ENCODE data around the gene AZIN2.
"Not testable (repeated sequence)": the region's sequence is repeated elsewhere in the genome, so short reads cannot be mapped to it uniquely, and the experiment has no call there.

Gene AZIN2

DNA sequence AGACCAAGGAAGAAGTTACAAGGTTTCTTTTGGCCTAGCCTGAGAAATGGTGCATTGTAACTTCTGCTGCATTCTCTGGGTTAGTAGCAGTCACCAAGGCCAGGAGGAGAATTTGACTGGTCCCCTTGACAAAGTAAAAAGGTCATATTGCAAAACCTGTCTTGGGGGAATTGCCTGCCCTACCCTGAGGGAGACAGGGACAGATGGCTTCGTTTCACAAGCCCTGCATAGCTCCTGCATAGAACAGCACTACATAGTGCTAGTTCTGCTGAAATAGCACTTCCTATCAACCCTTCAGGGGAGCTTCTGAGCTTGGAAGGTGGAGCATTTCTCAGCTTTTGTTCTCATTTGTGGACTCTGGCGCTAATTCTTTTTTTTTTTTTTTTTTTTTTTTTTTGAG, 23.9 kb upstream of the AZIN2 start:
- no peak for DNase-seq (ENCODE audit: low read depth)

DNA sequence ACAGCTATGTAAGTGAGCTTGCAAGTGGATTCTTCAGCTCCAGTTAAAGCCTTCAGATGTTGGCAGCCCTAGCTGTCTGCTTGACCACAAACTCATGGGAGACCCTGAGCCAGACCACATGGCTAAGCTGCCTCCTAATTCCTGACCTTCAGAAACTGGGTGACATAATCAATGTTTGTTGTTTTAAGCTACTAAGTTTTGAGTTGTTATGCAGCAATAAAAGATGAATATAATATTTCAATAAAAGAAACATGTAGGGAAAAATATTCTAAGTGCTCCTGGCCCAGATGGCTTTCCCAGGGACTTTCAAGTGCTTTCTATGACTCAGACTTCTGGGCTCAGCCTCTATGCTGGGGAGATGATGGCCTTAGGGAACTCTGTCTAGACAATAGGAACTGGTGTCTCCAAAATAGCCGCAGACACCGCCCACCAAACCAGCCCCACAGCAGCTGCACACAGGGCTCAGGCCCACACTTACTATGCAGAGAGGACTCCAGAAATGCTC, 20.3 kb upstream of the AZIN2 start:
- peak; percentile 98 for DNase-seq (ENCODE audit: low read depth)

DNA sequence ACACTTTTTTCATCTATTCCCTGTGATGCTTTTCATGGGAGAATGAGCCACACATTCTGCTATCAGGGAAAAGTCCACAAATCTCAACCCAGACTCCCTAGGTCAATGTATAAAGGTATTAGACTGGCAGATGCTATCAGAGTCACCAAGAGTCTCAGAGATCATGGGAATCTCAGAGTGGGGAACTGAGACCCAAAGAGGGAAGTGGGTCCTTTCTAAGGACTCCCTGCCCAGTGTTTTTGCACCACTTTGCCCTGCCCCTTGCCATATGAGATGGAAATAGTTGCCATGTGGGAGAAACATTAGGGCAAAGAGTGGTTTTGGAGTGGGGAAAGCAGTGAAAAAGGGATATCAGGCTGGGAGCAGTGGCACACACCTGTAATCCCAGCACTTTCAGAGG, 19.1 kb upstream of the AZIN2 start:
- no peak for DNase-seq (ENCODE audit: low read depth)

DNA sequence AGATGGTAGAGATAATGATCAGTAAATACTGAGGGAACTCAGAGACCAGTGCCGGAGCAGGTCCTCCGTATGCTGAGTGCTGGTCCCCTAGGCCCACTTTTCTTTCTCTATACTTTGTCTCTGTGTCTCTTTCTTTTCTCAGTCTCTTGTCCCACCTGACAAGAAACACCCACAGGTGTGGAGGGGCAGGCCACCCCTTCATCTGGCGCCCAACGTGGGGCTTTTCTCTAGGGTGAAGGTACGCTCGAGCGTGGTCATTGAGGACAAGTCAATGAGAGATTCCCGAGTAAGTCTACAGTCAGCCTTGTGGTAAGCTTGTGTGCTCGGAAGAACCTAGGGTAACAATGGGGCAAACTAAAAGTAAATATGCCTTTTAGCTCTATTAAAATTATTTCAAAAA, 16.7 kb upstream of the AZIN2 start:
- DNase-seq (ENCODE audit: low read depth): not testable (repeated sequence)

DNA sequence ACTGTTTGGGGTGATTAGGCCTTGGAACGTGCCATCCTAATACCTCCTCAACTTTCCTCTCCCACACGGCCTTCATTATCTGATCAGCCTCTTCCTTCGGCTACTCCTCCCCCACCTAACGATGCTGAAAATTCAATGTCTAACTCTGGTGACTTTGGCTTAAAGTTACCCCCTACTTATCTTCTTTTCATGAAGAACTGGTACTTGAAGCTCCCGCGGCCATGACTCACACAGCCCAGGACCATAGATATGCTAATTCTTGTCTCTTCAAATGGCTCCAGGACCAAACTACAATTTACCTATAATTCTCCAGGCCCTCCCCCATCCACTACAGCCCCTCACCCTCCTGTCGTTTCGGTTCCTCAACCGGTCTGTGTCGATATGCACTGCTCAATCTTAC, 15.7 kb upstream of the AZIN2 start:
- DNase-seq (ENCODE audit: low read depth): no peak

DNA sequence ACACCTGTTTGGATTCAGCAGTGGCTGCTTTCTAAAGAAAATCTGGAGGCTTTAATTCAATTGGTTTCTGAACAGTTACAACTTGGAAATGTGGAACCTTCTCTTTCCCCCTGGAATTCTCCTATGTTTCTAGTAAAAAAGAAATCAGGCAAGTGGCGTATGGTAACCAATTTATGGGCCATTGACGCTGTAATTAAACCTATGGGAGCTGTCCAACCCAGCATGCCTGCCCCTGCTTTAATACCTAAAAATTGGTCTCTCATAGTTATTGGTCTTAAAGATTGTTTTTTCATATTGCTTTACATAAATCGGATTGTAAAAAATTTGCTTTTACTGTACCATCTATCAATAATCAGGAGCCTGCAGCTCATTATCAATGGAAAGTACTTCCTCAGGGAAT, 14.5 kb upstream of the AZIN2 start:
- not testable (repeated sequence) for DNase-seq (ENCODE audit: low read depth)

DNA sequence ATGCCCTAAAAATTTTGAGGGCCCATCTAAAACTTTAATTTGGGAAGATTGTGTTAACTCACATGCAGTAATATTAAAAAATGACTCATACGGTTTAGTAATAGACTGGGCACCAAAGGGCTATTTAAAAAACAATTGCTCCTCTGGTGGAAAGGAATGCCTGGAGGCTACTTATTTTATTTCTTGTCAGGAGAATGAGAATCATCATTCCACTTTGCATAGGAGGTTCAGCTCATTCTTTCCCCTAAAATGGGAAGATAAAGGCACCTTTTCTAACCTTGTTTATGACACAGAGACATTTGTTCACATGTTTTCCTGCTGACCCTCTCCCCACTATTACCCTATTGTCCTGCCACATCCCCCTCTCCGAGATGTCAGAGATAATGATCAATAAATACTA, 12.8 kb upstream of the AZIN2 start:
- not testable (repeated sequence) for DNase-seq (ENCODE audit: low read depth)

DNA sequence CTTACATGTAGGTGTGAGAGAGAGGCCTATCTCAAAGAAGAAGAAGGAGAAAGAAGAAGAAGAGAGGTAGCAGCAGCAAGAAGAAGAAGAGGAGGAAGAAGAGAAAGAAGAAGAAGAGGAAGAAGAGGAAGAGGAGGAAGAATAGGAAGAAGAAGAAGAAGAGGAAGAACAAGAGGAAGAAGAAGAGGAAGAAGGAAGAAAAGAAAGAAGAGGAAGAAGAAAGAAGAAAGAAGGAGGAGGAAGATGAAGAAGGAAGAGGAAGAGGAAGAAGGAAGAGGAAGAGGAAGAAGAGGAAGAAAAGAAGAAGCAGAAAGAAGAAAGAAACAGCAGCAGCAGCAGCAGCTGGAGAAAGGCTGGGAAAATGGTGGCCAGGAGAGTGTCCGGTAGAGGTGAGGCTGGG, 10.3 kb upstream of the AZIN2 start:
- DNase-seq (ENCODE audit: low read depth): no peak

DNA sequence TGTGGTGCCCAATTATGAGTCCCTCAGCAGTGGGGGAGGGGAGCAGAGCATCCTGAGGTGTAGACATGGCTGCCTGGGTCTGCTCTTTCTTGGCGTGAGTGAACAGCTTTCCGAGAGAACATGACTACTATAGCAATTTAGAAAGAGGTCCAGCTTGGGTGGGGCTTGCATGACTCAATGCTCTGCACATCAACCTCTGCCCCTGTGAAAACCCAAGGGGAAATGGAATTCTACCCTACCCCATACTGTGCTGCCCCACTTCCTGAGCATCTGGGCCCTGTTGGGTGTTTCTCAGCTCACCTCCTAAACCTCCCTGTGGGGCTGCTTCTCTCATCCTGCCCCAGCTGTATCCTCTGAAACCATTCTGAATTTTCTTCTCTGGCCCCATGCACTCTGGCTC, 8.2 kb upstream of the AZIN2 start:
- DNase-seq (ENCODE audit: low read depth): peak; percentile 78

DNA sequence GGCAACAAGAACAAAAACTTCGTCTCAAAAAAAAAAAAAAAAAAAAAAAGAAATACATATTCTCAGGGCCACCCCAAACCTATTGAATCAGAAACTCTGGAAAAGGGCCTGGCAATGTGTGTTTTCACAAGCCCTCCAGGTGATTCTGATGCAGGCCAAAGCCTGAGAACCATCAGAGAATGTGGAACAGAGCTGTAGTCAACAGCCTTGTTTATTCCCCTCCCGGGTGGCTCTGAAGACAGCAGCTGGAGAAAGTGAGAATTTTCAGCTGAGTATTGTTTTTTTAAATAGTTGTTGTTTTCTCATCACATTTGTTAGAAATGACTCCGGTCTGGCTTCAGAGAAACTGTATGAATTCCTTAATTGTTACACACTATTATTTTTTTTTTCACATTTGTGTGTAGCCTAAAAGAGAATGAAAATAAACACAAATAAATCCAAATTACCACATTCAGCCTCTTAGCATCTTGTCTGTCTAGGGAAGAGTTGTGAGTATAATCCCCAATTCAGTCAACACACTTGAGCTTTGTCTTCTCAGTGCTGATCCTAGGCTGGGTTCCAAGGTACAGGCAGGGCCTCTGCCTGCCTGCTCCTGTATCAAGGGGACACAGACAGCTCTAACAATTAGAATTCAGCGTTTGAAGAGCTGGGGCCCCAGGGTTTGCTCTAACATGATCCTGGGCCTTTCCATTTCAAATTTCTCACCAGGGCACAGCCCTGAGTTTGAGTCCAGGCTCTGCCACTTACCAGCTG, 6.6 kb upstream of the AZIN2 start:
- DNase-seq (ENCODE audit: low read depth): no peak

DNA sequence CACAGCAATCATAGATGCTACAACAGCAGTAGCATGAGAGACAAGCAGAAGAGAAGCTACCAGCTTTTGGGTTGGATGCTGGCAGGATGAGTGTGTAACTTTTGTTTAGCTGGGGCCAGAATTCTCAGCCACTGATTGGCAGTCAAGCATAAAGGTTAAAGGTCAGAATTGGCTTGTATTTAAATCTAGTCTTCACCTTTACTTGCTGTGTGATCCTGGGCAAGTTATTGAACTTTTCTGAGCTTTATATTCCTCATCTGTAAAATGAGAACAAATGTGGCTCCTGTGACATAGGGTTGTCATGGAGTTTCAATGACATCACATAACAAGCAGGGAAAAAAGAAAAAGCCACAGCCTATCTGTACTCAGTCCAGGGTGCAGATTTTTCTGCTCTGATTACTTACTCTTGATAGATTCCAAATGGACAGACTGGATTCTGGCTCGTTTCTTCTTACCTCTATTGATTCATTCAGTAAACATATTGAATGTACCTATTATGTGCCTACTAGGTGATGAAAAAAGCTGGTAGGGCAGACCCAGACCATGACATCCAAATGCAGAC, 2.8 kb upstream of the AZIN2 start:
- DNase-seq (ENCODE audit: low read depth): no peak

DNA sequence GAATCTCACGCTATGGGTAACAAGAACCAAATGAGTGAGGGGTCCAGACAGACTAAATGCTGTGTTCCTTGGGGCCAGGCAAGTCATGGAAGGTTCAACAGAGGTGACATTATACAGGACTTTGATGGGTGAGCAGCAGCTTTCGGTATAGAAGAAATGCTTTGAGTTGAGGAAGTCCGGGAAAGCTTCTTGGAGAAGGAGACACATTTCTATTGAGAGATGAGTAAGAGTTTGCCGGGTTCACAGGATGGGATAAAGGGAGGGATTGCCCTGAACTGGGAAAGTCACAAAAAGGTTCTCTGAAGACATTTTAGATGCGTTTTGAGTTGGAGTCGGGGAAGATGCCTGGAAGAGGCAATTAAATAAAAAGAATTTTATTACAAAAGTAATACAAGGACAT, 580 bp upstream of the AZIN2 start:
- DNase-seq (ENCODE audit: low read depth): no peak

DNA sequence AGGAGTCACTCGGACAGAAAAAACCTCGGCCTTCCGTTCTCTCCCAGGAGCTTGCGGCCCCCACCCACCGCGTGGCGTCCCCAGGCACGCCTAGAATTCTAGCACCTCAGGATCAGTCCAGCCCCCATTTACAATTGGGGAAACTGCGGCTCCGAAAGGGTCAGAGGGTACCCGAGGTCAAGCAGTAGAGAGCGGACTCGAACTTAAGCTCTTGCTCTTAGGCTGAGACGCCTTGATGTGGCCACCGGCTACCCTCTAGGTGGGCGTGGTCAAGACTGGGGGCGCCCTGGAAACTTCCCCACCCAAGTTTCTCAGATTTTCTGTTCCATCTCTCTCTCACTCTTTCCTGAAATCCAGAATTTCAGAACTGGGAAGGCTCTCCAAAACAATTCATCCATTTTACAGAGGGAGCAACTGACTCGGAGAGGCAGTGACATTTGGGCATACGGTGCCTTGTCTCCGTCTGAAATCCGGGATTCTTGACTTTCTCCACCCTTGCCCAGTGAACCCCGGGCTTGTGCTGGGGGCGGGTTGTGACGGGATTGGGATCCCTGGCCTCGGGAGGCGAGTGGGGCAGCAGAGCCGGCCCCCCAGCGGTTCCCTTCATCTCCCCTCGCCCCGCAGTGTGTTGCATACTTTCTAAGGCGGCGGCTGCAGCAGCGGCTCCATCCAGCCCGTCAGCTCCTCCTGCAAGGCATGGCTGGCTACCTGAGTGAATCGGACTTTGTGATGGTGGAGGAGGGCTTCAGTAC, 777 bp downstream of the AZIN2 start:
- DNase-seq (ENCODE audit: low read depth): no peak

DNA sequence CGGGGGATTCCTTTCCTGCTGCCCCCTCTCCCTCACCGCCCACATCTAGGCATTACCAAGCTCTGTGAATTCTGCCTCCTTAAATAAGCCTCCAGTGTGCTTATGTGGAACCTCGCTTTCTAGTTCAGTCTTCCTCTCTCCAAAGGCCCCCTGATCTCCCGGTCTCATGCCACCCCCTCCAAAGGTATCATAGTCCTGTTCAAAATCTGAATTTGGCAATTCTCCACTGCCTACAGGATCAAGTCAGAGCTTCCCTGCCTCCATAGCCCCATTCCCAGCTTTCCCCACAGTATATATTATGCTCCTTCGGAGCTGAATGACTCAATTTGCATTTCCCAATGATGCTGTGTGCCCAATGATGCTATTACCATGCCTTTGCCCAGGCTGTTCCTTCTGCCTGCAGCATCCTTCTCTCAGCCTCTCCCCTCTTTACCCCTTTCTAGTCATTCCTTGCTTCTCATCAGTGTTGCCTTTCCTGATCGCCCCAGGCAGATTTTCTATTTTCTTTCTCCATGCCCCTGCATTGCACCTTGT, 1.7 kb downstream of the AZIN2 start:
- no peak for DNase-seq (ENCODE audit: low read depth)

DNA sequence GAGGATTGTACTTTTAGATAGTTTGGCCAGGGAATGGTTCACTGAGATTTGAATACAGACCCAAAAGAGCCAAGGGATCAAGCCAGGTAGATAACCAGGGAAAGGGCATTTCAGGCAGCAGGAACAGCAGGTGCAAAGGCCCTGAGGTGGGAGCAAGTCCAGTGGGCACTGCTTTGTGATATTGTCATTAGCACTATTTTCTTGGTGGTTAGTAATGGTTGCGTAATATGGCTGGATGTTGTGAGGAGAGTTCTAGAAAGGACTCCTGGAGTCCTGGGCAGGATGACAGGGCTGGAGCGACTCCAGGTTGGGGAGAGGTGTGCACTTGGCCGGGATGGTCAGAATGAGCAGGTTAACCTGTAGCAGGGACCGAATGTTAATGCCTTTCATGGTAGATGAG, 4.4 kb downstream of the AZIN2 start:
- DNase-seq (ENCODE audit: low read depth): no peak

DNA sequence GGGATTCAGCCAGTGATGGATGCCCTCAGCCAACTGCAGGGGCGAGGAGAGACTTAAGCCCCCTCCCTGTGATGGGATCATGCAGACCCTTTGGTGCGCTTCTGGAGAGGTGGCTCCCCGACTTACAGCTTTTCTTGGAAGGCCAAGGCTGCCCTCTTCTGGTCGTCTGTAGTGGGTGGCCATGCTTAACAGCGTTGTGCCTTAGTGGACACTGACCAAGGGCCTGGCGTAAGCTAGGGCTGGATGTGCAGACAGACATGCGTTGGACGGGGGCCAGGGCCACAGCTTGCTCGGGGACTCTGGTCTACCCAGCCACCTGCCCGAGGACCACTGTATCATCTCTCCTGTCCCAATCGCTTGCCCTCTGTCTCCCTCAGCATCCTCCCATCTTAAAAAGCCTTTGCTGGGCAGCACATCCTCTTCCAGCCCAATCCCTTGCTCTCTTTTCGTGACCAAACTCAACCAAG, 5.5 kb downstream of the AZIN2 start:
- peak; percentile 59 for DNase-seq (ENCODE audit: low read depth)

DNA sequence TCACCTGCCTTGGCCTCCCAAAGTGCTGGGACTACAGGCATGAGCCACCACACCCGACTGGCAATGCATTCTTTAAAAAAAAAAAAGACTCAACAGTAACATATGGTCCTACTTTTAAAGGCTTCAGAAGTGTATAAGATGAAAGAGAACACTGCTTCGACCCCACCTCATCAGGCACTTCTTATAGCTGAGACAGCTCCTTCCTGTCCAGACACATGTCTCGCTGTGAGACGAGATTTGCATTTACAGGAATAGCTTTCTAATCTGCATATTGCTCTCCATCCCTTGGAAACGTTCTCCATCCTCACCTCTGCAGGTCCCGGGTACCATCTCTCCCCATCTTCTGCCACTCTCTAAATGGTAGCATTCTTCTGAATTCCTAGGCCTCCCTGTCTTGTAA, 6.7 kb downstream of the AZIN2 start:
- no peak for DNase-seq (ENCODE audit: low read depth)

DNA sequence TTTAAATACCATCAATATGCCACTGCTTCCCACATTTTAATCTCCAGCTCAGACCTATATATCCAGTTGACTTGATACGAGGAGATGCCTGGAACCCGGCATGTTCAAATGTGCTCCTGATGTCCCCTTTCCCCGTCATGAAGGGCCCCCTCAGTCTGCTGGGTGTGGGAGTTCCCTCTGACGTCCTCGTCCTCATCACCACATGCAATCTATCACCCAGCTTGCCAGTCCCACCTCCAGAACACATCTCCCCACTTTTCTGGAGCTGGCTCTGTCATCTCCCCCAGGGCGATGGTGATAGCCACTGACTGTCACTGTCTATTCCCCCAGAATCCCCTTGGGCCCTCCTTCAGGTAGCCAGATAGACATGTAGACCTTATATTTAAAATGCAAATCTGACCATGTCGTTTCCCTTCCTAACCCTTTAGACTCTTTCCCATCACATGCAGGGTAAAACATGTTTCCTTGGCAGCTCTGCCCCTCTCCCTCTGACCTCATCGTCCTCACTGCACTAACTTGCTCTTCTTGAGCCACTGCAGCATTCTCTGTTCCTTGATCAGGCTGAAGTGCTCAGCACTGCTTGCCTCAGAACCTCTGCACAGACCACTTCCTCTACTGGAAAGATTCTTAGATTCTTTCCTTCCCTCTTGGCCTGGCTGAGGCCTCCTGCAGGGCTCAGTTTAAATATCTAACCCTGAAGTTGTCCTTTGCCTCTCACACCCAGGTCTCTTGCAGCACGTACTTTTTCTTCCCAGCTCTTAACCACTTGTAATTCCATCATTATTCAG, 7.4 kb downstream of the AZIN2 start:
- no peak for DNase-seq (ENCODE audit: low read depth)

DNA sequence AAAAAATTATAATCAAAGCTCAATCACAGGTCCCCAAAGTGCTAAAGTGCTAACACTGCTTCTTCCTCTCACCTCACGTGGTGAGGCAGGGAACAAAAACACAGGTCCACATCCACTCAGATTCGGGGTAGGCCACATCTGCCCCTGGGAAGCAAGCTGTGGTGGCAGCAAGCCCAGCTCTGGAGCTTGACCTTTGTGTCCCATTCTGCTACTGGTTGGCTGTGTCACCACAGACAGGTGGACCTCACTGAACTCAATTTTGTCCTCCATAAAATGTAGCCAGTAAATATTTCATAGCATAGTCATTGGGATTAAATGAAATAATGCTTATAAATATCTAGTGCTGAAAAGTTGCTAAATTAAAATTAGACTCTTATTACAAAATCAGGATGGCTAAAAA, 8.5 kb downstream of the AZIN2 start:
- no peak for DNase-seq (ENCODE audit: low read depth)

DNA sequence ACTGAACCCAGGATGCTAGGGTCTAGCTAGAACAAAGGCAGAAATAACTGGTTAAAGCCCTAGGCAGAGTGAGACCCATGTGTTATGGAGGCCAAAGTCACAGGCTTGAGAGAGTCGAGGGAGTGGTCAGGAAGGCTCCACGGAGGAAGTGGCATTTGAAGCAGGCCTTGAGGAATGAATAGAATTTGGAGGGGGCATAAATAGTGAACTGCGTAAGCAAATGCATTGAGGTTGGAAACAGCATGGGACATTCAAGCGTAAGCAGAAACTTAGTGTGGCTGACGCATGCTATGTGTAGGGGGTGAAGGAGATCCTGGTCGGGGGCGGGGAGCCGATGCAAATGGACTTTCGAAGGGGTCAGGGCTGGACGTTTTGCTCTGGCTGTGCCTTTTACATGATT, 11.5 kb downstream of the AZIN2 start:
- DNase-seq (ENCODE audit: low read depth): no peak

DNA sequence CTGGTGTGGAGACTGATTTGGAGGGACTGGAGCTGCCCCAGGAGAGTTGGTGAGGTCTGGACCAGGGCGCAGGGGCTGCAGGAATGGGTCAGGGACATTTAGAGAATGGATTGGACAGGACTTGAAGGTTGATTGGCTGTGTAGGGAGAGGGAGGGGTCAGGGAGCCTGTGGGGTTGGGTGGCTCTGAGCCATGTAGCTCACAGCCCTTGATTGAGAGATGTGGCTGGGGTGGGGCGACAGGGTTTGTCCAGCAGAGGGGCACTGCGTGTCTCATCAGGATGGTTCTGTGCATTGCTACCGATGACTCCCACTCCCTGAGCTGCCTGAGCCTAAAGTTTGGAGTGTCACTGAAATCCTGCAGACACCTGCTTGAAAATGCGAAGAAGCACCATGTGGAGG, 12.1 kb downstream of the AZIN2 start:
- no peak for DNase-seq (ENCODE audit: low read depth)

DNA sequence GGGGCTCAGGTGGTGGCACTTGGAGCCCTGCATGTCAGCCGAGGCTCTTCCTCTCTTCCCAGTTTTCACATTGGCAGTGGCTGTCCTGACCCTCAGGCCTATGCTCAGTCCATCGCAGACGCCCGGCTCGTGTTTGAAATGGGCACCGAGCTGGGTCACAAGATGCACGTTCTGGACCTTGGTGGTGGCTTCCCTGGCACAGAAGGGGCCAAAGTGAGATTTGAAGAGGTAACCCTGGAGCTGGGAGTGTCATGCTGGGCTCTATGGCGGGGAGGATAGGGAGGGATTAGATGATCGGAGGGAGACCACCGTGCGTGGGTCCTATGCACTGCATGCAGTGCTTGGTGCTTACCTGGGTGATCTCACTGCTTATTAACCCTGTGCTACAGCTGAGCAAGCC, 13.5 kb downstream of the AZIN2 start:
- DNase-seq (ENCODE audit: low read depth): no peak
